GM10266 (cell line): ENCODE data around the gene NCEH1.
"Not testable (repeated sequence)": the region's sequence is repeated elsewhere in the genome, so short reads cannot be mapped to it uniquely, and the experiment has no call there.

Source experiments
- DNase-seq: peaks from one replicate; pipeline ENCODE4 v3.0.0; 2012; ENCODE audit errors: extremely low spot score
- CTCF ChIP-seq: IDR thresholded peaks from 2 replicates; pipeline ENCODE4 v1.5.1; 2012; ENCODE audit warnings: mild to moderate bottlenecking, low read depth; ENCODE audit not compliant: control insufficient read depth, insufficient read depth; ENCODE audit errors: missing control alignments

The NCEH1 gene

GRCh38 chr3:172749230-172749965 lies 38.5 kb upstream of the NCEH1 start:
- DNase-seq: no peak
- no peak for TF ChIP-seq CTCF

GRCh38 chr3:172746475-172746874 lies 35.6 kb upstream of the NCEH1 start:
- no peak for DNase-seq
- no peak for TF ChIP-seq CTCF

GRCh38 chr3:172739462-172739861 lies 28.6 kb upstream of the NCEH1 start:
- no peak for TF ChIP-seq CTCF
- DNase-seq: no peak

GRCh38 chr3:172735014-172735413 lies 24.1 kb upstream of the NCEH1 start:
- no peak for TF ChIP-seq CTCF
- DNase-seq: no peak

DNA sequence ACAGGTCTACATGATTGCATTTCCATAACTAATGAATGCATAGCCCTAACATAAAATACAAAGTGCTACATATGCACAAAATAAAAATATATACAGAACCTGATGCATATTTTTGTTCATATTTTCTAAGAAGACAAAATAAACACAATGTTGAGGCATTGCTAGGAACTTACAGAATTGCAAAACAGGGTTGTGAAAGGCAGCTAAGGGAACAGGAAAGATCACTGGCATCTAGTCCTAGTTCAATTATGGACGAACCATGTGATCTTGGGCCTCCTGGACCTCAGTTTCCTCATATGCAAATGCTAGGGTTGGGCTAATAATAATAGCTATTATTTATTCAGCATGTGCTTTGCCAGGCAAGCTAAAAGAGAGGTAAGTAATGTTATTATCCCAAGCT lies 15.5 kb upstream of the NCEH1 start:
- no peak for TF ChIP-seq CTCF
- no peak for DNase-seq

GRCh38 chr3:172722536-172723040 lies 11.7 kb upstream of the NCEH1 start:
- not testable (repeated sequence) for DNase-seq

DNA sequence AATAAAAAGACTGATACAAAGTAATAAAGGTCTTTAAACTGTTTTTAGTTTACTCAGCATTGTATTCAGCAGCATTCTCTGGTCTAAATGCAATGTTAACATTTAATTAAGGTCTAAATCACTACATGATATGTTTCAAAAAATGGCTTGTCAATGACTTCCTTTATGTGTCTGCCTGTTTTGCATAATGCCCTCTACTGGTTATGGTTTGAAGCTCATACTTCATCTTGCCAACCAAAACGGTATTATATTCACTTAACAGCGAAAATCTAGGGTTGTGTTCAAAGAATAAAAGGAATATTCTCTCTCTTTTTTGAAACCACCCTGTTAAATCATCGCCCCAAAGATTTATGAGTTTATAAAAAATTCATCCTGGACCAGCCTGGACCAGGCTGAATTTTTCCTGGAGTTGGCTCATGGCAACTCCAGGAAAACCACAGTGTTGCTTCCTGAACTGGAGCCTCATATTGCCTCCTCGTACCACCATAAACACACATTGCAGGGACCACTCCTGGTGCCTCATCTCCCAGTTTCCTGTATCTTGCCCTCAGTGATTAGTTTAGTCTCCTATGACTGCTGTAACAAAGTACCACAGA lies 6.7 kb upstream of the NCEH1 start:
- no peak for DNase-seq

More for the DNA sequence above, 6.7 kb upstream of the NCEH1 start:
- TF ChIP-seq CTCF: peak; percentile 8
